Subcutaneous adipose tissue (tissue), 4 donors: ENCODE measurements around the gene OMD. TPM values are rescaled to one million over a fixed set of nuclear protein-coding genes. Genes with fewer than 3 reads are reported as not detected.

Experiments used
- CTCF ChIP-seq: fragments of 450-650 bp; IDR thresholded peaks from one replicate; pipeline ENCODE4 v1.5.1; 2016; ENCODE audit warnings: low read depth, mild to moderate bottlenecking, control low read depth, antibody characterized with exemption, moderate library complexity
- total RNA-seq, 4 donors: library from RNA; depleted of rRNA; stranded (reverse); fragments of >200 nt; gene quantifications; one replicate each; pipeline ENCODE4 v1.1.0, GENCODE V29; 2016

The OMD gene
- total RNA-seq, 4 donors from 2014 or later = 5.1 to 35.0 (median 23.0) TPM

GRCh38 chr9:92432972-92433548 is 8.8 kb upstream of the OMD start:
- TF ChIP-seq CTCF = no peak

- TF ChIP-seq CTCF = no peak
Observed at GRCh38 chr9:92432350-92432749, 8.1 kb upstream of the OMD start.

- no peak for TF ChIP-seq CTCF
Observed at GRCh38 chr9:92429836-92430235, 5.6 kb upstream of the OMD start.

GRCh38 chr9:92426501-92427145 is 2.4 kb upstream of the OMD start:
- no peak for TF ChIP-seq CTCF

- TF ChIP-seq CTCF = no peak
Observed at GRCh38 chr9:92425474-92425873, 1.2 kb upstream of the OMD start.

- TF ChIP-seq CTCF = no peak
Observed at GRCh38 chr9:92423612-92424011, 659 bp downstream of the OMD start.

- TF ChIP-seq CTCF = no peak
Observed at GRCh38 chr9:92422611-92423338, 1.5 kb downstream of the OMD start.
